Fibroblast of the conjunctiva (primary cell): ENCODE data around the gene DCAF12.
A peak's percentile ranks its signal among the peaks of the same experiment; 100 is the strongest.

ENCODE experiments used
- DNase-seq: peaks from one replicate; pipeline ENCODE4 v3.0.0-alpha.2; 2010; ENCODE audit warnings: low read depth

The DCAF12 gene

DNA sequence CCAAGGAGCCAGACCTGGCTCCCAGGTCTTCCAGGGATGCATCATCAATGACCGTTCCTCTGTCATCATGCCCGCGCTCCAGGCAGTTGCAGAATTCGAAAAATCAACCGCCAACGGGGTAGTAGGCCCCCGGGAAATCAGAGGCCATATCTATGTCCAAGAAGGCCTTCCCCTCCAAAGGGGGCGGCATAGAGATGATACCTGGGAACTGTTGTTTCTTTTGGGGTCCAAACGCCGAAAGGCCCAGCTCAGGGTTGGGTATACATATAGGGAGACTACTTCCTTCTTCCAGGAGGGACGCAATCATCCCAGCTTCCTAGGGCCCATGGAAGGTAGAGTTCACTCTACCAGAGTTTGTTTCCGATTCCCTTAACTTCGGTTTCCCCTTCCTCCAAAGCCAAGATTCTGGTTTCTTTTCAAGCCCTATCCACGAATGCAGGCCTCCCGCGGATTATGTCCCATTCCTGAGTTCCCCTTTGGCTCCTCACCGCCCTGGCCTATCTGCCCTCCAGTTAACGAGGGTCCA lies 754 bp downstream of the DCAF12 start:
- DNase-seq: no peak

DNA sequence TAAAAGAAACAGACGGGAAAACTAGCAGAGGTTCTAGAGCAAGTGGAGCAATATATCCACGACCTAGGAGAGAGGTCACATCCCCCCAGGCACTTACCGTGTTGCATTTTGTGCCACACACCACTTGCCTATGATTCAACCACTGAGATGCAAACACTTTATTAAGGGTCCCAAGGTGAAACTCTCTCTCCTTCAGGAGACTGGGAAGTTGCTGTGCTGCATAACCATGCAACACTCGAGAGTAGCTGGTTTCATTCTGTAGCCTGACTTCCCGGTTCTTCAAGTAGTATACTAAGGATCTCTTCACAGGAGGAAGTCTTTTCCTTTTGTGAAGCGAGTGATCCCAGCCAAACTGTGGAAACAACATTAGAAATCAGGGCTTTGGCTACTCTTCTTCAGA lies 1.6 kb downstream of the DCAF12 start:
- DNase-seq: no peak

DNA sequence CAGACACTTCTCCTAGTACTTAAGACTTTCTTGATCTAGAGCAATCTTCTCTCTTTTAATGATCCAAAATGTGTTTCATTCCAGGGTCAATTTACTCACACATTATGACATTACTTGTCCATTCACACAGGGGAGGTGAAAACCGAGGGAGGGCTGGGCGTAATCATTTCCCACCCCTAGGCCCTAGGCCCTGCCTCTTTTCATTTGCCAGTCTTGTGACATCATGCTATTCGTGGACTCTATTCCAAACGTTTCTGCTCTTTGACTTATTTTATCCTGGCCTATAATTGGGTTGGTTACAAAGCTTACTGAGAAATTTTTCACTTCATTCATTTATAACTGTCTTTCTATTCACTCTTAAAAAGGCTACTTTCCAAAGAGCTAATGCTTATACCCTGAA lies 2.4 kb downstream of the DCAF12 start:
- DNase-seq: no peak

DNA sequence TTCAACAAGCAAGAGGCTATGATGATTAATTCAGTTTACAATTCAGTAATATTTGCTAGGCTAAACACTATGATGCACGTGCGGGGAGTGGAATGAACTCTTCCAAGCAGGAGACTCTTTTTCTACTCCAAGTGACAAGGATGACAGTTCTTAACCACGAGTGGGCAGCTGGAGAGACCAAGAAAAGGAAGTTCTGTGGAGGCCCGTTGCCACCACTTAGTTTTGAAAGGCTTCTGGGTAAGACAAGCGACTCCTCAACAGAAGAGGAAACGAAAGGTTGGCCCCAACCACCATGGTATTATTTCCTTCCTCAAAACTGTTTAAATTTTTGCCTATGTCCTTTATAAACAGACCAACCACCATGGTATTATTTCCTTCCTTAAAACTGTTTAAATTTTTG lies 2.8 kb downstream of the DCAF12 start:
- DNase-seq: no peak

DNA sequence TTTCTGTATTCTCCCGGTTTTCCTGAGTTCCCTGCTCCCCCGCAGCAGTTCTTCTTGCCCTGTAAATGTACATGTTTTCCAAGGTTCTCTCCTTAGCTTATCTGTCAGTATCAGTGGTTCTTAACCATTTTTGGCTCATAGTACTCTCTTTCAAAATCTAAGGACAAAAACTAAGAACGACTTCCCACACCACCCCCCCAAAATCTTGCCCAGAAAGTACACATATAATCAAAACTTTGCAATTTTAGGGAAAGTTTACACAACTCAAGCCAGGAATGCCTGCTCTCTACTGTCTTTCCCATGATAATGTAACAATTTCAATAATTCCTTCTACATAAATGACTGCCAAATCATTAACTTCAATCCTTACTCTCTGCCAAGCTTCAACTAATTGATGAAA lies 4.5 kb downstream of the DCAF12 start:
- no peak for DNase-seq

DNA sequence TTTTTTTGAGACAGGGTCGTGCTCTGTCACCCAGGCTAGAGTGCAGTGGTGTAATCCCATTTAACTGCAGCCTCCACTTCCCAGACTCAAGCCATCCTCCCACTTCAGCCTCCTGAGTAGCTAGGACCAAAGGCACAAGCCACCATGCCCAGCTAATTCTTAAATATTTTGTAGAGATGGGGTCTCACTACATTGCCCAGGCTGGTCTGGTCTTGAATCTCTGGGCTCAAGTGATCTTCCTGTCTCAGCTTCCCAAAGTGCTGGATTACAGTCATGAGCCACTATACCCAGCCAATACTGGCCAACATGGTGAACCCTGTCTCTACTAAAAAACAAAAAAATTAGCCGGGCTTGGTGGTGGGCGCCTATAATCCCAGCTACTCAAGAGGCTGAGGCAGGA lies 6.8 kb downstream of the DCAF12 start:
- DNase-seq: no peak

DNA sequence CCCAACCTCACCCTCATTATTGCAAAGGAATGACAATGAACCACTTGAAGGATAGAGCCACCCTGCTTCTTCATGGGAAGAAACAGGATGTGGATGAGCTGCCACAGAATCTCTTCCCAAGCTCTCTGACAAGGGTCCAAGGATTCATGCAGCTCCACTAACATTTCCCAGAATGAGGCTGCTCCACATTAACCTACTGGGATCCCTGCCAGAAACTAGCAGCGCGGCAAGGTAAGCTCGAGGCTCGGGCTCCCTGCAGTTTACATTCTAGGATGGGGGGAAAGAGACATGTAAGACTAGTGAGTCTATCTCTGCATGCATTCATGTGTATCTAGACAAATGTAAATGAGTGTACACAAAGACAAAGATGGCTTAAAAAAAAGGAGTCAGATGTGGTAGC lies 12.1 kb downstream of the DCAF12 start:
- DNase-seq: no peak

DNA sequence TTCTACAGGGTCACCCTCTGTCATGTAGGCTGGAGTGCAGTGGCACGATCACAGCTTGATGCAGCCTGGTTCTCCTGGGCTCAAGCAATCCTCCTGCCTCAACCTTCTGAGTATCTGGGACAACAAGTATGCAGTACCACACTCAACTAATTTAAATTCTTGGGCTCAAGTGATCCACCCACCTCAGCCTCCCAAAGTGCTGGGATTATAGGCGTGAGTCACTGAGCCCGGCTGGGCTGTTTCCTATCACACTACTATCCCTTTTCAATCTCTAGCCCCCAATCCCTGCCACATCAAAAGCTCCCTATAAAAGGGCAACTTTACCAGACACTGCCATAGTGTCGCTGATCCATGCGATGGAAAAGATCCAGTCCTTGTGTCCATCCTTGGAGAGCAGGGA lies 20.4 kb downstream of the DCAF12 start:
- no peak for DNase-seq

DNA sequence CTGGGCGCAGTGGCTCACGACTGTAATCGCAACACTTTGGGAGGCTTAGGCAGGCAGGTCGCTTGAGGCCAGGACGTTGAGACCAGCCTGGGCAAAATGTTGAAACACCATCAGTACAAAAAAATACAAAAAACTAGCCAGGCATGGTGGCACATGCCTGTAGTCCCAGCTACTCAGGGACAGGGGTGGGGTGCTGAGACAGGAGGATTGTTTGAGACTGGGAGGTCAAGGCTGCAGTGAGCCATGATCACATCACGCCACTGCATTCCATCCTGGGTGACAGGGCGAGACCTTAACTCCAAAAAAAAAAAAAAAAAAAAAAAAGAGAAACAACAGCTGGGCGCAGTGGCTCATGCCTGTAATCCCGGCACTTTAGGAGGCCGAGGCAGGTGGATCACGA lies 23.7 kb downstream of the DCAF12 start:
- no peak for DNase-seq

DNA sequence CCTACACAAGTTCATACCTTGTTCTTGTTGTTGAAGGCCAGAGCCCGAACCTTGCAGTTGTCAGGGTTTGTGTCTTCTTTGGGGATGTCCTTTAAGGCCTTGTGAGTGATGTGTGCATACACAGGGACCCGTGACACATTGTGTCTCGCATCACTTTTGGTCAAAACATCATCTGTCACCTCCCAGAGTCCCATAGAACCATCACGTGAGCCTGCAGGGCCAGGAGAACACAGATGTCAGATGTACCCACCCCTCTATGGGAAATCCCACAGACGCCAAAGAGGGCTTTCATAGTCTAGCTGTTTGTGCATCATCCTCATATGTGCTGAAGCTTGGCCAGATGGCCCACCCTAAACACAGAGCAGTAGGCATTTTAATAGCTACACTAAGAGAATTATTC lies 28.2 kb downstream of the DCAF12 start:
- no peak for DNase-seq

DNA sequence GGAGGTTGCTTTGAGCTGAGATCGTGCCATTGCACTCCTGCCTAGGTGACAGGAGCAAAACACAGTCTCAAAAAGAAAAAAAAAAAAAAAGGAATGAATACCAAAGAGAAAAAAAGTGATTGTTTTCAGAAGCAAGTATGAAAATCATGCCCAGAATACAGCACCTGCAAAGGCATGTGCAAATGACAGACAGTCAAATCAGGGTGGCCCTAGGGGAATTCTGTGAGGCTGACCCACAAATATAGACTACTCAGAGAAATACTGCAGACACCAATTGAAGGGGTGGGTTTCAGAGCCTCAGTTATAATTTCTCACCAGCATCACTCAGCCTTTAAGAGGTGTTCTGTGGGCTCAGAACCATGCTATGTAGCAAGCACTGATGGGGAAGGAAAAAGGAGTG lies 28.6 kb downstream of the DCAF12 start:
- DNase-seq: no peak

DNA sequence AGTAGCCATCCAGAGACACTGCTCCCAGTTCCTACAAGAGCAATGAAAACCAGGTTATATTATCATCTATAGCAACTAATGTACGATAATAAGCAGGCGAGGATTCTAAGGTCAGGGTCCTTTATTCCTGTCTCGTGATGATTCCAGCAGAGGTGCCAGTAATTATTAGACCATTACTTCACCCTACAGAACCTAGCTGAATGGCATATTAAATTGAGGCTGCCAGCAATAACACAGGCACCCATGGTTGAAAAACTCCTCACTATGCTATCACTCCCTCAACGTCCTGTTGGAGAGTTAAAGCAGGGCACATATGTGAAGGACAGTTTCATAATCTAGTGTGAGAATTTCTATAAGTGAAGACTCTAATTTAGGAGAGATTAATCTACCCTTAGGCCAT lies 29.7 kb downstream of the DCAF12 start:
- DNase-seq: no peak

DNA sequence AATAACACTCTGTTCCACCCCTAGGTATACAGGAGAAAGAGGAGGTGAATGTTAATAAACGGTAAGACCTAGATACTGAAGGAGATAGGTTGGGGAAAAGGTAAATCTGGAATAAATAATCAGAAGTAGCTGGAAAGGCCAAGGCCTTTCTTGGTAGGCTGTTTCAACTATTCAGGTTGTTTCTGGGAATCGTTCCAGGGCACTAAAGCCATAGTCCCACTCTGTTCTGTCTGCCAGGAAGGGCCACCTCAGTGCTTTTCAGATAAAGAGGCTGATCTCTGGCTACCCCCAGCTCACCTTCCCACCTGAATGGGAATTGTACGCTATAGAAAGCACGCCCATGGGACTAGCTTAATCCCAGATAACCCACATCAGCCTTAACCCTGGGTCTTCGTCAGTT lies 32.9 kb downstream of the DCAF12 start:
- DNase-seq: no peak

DNA sequence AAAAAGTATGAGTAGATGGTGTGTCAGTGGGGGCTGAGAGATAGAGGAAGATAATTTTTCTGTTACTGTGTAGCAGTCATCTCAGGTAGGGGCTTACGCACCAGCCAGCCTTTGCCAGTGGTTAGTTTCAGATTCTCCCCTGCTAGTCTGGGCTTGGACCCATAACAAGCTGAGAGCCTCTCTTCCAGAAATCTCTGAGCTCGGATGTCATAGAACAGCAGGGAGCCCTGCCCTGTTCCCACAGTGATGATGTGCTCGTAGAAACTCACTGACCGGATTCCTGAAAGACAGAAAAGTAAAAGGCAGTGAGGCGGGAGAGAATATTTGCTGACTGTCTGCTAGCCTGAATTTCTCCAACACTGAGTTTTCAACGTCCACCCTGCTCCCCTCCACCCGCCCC lies 37.2 kb downstream of the DCAF12 start:
- DNase-seq: no peak

DNA sequence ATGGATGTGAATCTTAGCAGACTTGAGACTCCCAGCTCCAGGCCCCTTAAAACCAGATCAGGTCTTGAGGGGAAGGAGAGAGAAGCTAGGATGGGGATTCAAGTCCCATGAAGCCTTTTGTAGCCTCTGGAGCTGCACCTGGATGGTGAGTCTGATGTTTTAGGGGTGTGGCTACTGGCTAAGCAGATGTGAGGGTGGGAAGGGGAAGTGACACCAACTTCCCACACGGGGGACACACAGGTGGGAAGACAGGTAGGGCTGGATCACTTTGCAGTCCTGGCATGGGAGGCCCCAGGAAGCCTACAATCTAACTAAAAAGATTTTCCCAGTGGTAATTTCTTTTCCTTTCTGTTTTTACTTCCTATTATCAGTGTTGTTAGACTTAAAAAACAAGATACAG lies 39.1 kb downstream of the DCAF12 start:
- no peak for DNase-seq

DNA sequence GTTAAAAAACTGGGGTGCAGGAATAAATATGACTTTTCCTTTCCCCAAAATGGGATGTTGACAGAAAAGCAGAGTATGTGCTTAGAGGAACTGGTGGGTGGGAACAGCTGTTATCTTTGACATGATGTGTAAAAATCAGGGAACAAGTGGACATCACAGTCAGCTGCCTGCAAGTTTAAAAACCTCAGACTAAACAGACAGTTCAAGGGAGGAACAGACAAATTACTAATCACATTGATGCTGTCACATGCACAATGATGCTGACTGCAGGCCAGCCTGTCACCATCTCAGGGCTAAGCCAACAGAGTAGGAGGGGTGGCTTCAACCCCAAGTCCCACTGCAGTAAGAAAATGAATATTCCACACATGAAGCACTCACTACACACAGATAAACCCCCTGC lies 39.6 kb downstream of the DCAF12 start:
- no peak for DNase-seq

DNA sequence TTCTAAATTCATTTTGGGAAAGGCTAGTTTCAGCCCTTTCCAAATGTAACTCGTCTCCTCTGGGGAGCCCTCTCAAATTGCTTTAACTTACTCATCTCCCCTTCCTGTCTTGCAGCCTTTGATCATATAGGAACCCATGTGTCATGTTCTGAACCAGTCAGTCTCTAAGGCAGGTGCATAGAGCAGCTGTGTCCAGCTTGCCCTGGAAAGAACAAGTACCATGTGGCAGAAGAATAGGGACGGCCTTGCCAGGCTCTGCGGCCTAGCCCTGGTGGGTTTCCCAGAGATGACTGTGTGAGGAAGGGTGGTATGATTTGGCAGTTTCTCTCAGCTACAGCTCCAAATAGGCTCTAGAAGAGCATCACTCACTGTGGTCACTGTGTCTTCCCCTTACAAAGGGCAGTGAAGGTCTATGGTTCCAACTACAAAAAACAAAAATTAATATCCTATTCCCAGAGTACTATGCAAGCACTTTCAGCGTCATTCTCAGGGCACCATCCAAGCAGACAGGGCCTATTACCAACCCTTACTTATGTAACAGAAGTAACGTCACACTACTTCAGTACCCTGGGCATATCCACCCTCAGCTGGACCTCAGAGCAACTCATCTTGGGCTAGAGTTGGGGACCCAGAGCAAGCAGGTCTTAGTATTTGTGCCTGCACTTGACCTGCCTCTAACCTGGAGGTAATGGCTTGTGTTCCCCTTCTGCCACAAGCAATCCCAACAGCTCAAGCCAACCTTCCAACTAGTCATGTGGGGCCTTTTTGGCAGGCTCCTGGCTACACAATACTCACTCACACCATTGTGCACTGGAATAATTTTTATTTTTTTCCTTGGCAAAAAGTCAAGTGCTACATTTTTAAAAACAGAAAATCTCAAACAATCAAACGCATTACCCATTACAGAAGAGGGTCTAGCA lies 40.7 kb downstream of the DCAF12 start:
- DNase-seq: no peak

DNA sequence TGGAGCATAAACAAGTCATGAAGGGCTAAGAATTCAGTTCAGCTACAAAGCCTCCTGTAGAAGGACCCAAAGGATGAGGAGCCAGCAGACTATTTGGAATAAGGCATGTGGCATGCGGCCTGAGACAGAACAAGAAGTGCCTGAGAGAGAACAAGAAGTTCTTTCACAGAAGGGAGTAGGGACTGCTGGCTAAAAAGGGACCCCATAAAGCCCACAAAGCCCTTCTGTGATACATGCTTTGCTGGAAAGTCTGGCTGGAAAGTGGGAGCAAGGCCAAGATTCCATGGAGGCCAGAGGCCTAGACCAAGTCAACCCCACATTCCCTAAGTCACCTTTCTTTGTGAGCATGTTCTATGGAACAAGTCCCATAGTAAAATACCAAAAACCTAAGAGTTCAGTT lies 41.9 kb downstream of the DCAF12 start:
- DNase-seq: no peak

DNA sequence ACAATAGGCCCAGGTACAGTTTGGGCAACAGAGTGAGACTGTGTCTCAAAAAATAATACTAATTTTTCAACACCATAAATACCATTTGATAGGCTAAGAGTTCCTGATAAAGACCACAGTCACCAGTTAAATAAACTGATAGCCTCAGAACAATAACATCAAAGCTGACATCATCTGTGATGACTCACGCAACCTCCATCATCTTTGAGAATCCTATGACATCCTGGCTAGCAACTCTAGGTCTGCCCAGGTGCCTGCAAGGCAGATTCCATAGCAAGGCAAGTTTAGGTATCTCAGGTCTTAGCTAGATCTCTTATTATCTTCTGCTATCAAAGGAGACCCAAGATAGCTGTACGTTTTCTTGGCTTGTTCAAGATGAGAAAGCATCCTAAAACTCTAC lies 47.3 kb downstream of the DCAF12 start:
- no peak for DNase-seq

DNA sequence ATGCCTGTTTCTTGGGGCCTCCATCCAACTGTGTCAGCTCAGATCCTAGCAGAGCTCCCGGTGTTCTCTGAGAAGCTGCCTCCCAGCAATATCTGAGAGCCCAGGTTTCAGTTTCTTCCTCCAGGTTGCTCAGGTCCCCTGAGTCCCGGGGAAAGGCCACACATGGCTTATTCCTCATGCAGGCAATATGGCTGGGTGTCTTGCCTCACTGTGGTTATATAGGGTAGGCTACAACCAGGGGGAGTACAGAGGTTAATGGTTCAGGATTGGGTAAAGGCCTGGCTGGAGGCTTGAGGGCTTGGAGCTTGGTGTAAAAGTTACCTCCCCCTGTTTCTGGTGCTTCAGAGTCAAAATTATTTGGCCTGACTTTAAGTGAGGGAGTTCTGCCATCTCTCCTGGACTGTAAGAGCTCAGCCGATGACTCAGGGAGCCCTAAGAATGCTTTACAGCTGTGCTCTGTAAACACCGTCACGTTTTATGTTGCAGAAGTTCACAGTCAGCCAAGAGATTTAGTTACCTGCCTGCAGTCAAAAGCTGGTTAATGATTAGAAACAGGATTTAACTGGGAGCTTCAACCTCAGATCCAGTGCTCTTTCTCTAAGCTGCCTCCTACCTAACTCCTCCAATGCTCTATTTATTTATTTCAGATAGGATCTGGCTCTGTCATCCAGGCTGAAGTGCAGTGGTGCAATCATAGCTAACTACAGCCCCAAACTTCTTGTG lies 53.5 kb downstream of the DCAF12 start:
- peak; percentile 79 for DNase-seq

DNA sequence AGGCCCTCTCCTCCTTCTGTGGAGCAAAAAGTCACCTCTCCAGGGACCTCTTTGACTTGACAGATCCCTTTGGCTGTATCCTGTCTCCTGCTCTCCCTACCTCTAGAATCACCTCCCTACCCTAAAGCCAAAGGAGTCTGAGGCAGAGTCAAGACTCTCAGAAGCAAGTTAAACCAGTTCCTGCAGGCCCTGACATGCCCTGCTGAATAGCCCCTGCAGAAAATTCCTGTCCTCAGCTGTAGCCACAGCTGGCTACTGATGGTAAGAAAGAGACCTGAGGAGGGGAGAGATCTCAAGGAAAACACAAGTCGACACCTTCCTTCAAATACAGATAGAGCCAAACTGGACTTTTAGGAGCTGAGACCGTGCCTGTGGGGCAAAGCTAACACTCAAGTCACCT lies 54.1 kb downstream of the DCAF12 start:
- no peak for DNase-seq

DNA sequence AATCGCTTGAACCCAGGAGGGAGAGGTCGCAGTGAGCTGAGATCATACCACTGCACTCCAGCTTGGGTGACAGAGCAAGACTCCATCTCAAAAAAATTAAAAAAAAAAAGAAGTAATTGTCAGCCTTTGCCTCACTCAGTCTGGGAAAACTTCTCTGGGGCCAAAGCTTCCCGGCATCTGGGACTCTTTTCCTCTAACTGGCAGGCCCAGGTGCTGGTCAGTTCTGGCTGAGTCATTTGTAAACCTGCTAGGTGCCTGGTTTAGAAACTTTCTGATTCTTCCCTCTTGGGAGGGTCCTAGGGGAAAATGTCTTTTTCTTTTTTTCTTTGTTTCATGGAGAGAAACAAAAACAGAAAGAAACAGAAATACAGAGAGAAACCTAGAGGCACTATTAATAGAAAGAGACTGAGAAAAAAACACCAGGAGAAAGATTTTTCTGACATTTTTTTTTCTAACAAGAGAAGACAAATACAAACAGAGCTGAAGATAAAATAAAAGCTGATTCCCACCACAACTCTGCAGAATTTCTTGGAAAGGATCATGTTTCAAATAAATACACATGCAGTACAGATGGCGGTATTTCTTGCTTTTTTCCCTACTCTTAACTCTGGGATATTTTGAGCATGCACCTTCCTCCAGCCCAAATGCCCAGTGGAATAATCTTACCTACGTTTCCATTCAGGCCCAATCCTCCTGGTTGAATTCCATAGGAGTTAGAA lies 55.7 kb downstream of the DCAF12 start:
- no peak for DNase-seq

DNA sequence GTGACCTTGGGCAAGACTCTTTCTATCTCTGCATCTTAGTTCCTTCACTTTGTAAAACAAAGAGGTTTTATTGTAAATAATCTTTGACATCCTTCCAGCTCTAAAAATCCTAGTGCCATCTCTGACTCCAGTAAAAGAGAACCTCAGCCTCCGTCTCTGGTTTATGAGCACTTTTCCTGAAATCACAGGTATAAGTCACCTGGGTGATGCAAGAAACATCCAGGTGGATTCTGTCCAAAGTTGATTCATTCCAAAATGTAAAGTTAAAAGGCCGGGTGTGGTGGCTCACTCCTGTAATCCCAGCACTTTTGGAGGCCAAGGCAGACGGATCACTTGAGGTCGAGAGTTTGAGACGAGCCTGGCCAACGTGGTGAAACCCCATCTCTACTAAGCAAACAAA lies 56.7 kb downstream of the DCAF12 start:
- no peak for DNase-seq
